ENCODE data around the gene EXOG. TPM values are rescaled to one million over a fixed set of nuclear protein-coding genes. Genes with fewer than 3 reads are reported as not detected.

EXOG gene
- total and polyA plus RNA-seq, 10 of the 15 experiments (the other 5 are each of a cell fraction or from before 2014, with no cell fraction given), result 7.8 to 20.9 (median 19.6) TPM

DNA sequence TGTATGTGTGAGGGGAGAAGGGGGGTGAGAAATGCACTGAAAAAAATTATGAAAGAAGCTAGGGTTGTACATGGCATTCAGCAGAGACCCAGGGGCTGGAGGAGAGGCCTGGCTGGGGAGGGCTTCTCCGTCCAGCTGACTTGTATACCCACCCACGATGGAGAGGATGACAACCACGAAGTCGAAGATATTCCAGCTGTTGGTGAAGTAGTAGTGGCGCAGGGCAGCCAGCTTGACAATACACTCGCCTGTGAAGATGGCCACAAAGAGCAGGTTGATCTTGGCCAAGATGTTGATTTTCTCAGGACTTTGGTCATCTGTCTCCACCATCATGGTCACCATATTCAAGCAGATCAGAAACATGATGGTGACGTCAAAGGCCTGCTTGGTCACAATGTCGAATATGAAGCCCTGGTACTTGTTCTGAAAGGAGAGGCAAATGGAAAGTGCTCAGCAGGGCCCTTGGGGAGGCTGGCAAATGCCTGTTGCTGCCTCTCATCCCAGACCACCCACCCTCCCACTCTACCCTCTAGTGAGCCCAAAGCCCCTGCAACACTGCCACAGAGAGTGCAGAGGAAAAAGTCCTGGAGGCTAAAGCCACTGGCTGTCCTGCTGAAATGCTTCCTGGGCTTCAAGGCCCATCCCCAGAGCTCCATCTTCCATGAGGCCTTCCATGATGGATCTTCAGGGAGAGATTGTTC is 58.1 kb downstream of the EXOG start:
- Histone ChIP-seq H3K4me2 (ENCODE audit: control insufficient read depth, insufficient read depth) (no peak overlapping the region), H3K27ac (ENCODE audit: control insufficient read depth, insufficient read depth) (no peak overlapping the region), H3K9ac (ENCODE audit: control insufficient read depth, insufficient read depth, low read length) (no peak overlapping the region), H4K20me1 (ENCODE audit: control insufficient read depth, insufficient read depth) (no peaks in the 10 kb centered on the region), H3K27me3 (replicated peaks in 1 of 2; ENCODE audit: control insufficient read depth in 2 of 2, insufficient read depth in 2 of 2, low read length in 1 of 2) (no peaks in the 10 kb centered on the region), H3K9me3 (replicated peaks; ENCODE audit: control insufficient read depth, insufficient read depth, low read length) (no peaks in the 10 kb centered on the region; the same call in 2 of the 3 replicates), H3K79me2 (ENCODE audit: control insufficient read depth, insufficient read depth, low read length) (no peaks in the 10 kb centered on the region), H3K36me3 (ENCODE audit: control insufficient read depth in 2 of 2, insufficient read depth in 2 of 2, low read length in 1 of 2) (no peaks in the 10 kb centered on the region), H3K4me1 (ENCODE audit: control insufficient read depth, insufficient read depth, low read length) (no peaks in the 10 kb centered on the region), H3K4me3 (no peak overlapping the region), H2AFZ (ENCODE audit: control insufficient read depth, low read depth, low read length) (no peak overlapping the region)
- BruUV-seq (replicated peaks), result no TSS peak
- intact Hi-C loops (cut with micrococcal nuclease; ENCODE audit: unreplicated experiment), result no loop called here
- no peak for ATAC-seq
- WGBS (ENCODE audit: insufficient coverage, insufficient replicate concordance, low lambda C conversion rate, missing lambda C conversion rate), result 37% methylated on average over 8 of the region's 8 CpGs
- TF ChIP-seq, protein P1, sequence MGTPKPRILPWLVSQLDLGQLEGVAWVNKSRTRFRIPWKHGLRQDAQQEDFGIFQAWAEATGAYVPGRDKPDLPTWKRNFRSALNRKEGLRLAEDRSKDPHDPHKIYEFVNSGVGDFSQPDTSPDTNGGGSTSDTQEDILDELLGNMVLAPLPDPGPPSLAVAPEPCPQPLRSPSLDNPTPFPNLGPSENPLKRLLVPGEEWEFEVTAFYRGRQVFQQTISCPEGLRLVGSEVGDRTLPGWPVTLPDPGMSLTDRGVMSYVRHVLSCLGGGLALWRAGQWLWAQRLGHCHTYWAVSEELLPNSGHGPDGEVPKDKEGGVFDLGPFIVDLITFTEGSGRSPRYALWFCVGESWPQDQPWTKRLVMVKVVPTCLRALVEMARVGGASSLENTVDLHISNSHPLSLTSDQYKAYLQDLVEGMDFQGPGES (IDR thresholded peaks at IDR 0.05), result no peak
- TF ChIP-seq CHD2 (IDR thresholded peaks at IDR 0.05; ENCODE audit: borderline replicate concordance, low read depth, low read length) (no peak), SMC3 (IDR thresholded peaks at IDR 0.05; ENCODE audit: borderline replicate concordance, low read length) (no peak), POLR2A (IDR thresholded peaks at IDR 0.05; ENCODE audit: low read depth, low read length) (no peak), ZNF207 (IDR thresholded peaks at IDR 0.05; ENCODE audit: borderline replicate concordance) (no peak)
- TF ChIP-seq, protein P2, sequence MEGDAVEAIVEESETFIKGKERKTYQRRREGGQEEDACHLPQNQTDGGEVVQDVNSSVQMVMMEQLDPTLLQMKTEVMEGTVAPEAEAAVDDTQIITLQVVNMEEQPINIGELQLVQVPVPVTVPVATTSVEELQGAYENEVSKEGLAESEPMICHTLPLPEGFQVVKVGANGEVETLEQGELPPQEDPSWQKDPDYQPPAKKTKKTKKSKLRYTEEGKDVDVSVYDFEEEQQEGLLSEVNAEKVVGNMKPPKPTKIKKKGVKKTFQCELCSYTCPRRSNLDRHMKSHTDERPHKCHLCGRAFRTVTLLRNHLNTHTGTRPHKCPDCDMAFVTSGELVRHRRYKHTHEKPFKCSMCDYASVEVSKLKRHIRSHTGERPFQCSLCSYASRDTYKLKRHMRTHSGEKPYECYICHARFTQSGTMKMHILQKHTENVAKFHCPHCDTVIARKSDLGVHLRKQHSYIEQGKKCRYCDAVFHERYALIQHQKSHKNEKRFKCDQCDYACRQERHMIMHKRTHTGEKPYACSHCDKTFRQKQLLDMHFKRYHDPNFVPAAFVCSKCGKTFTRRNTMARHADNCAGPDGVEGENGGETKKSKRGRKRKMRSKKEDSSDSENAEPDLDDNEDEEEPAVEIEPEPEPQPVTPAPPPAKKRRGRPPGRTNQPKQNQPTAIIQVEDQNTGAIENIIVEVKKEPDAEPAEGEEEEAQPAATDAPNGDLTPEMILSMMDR (IDR thresholded peaks at IDR 0.05 in 2 of 3, conservative IDR thresholded peaks at IDR 0.05 in 1 of 3; ENCODE audit: control insufficient read depth in 2 of 3, extremely low read depth in 1 of 3, insufficient read depth in 1 of 3, low read depth in 3 of 3, low read length in 3 of 3), result no peak
- SMC1A ChIA-PET (ENCODE audit: uncharacterized antibody, unreplicated experiment), result no interaction called here
- in situ Hi-C loops (cut with MboI), result no loop called here
- RAD21 ChIA-PET (ENCODE audit: unreplicated experiment), result no interaction called here
- no peak for FAIRE-seq
- POLR2A ChIA-PET, result no interaction called here
- CTCF ChIA-PET, result interaction anchor here (1.8 kb wide), 1 partner anchor 101 kb away, joined by 5 read pairs; no protein-coding TSS in a partner anchor
- no peak for DNase-seq (ENCODE audit: low read depth, low spot score)
